AG10803 (cell line): Measurements from ENCODE around the gene BAD.
A peak's percentile ranks its signal among the peaks of the same experiment; 100 is the strongest.

Source experiments
- DNase-seq: peaks from one replicate; pipeline ENCODE4 v3.0.0; 2010; ENCODE audit warnings: low read depth
- H3K4me3 ChIP-seq: 2 replicates; pipeline ENCODE4 v1.5.1; 2011; ENCODE audit warnings: mild to moderate bottlenecking, low read length, control low read depth
- TF ChIP-seq, protein P1 (sequence below): conservative IDR thresholded peaks from 2 replicates; pipeline ENCODE4 v1.5.1; 2011; ENCODE audit warnings: mild to moderate bottlenecking, low read length, control low read depth, inconsistent platforms

Gene BAD

DNA sequence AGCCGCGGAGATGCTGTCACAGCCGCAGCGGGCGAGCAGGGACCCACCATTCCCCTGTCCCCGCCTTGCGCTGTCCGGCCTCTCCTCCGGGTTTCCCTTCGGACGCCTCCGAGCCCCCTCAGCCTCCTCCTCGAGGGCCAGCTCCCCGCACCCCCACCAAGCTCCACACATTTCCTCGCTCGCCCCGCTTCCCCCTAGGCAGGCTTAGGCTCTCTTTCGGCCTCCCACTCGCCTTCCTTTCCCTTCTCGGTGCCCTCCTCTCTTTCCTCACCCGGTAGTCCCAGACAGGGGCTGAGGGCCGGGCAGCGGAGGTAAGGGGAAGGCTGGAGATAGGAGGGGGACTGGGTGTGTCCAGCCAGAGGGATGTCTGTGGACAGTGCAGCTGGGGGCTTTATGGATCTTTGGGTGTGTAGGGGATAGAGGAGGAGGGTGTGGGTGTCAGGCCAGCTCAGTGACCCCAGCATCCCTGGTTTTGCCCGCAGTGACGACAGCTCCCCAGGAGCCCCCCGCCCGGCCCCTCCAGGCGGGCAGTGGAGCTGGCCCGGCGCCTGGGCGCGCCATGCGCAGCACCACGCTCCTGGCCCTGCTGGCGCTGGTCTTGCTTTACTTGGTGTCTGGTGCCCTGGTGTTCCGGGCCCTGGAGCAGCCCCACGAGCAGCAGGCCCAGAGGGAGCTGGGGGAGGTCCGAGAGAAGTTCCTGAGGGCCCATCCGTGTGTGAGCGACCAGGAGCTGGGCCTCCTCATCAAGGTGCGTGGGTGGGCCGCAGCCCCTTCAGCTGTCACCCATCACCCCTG, 8.2 kb upstream of the BAD start:
- H3K4me3 ChIP-seq = peak overlapping the region; percentile 15
- TF ChIP-seq, protein P1, sequence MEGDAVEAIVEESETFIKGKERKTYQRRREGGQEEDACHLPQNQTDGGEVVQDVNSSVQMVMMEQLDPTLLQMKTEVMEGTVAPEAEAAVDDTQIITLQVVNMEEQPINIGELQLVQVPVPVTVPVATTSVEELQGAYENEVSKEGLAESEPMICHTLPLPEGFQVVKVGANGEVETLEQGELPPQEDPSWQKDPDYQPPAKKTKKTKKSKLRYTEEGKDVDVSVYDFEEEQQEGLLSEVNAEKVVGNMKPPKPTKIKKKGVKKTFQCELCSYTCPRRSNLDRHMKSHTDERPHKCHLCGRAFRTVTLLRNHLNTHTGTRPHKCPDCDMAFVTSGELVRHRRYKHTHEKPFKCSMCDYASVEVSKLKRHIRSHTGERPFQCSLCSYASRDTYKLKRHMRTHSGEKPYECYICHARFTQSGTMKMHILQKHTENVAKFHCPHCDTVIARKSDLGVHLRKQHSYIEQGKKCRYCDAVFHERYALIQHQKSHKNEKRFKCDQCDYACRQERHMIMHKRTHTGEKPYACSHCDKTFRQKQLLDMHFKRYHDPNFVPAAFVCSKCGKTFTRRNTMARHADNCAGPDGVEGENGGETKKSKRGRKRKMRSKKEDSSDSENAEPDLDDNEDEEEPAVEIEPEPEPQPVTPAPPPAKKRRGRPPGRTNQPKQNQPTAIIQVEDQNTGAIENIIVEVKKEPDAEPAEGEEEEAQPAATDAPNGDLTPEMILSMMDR = no peak
- DNase-seq = no peak

DNA sequence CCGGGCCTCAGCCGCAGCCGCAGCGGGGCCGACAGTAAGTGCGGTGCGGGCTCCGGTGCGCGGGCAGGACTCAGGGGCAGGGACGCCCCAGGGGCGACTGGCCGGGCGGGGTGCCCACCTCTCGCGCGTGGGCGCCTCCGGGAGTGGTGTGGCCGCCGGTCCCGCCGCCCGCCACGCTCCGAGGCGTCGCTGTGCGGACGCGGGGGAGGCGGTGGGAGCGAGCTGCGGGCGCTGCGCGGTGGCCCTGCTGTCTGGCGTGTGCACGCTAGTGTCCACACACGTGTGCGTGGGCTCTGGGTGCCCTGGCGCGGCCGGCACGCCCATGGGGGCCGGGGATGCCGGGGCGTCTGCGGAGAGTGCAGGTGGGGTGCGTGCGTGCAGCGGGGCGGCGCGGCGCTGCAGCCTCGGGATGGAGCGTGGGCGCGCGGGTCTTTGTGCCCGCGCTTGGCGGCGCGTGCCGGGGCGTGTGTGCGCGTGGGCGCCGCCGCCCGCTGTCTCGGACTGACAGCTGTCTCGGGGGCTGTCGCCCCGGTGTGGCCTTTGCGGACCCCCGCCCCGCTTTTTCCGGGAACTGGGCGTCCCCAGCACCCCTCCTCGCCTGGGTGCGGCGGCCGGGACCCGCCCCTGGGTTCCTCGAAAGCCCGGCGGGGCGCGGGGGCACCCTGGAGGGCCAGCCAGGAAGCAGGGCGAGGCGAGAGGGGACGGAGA, 7.4 kb upstream of the BAD start:
- TF ChIP-seq, protein P1 = no peak
- DNase-seq = no peak
- H3K4me3 ChIP-seq = peak overlapping the region; percentile 15

DNA sequence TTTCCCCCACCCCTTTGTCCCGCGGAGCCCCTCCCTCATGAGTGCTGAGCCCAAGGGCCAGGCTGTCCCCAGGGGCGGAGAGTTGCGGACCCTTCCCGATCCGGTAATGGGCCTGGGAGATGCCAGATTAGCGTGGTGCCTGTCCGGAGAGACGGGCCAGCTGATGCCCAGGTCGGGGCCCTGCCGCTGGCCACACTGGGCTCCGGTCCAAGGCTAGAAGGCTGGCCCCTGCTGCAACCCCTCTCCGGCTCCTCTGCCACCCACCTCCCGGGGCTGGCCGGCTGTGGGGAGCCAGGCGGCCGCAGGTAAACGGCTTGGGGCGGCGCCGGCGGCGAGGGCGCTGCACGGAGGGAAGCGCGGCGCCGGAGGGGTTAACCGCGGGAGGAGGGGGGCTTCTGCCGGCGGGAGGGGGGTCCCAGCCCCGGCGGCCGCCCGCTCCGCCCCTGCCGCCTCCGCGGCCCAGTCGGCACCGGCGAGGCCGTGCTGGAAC, 6.8 kb upstream of the BAD start, which contains the start of gene KCNK4:
TSS of gene KCNK4 (plus strand) at position 41 of the 490 bp plus-strand sequence. CDS start 1,717 bp downstream, outside the sequence.
- H3K4me3 ChIP-seq = no peak within 1 kb of the TSS
- no peak for DNase-seq
- TF ChIP-seq, protein P1 = no peak

DNA sequence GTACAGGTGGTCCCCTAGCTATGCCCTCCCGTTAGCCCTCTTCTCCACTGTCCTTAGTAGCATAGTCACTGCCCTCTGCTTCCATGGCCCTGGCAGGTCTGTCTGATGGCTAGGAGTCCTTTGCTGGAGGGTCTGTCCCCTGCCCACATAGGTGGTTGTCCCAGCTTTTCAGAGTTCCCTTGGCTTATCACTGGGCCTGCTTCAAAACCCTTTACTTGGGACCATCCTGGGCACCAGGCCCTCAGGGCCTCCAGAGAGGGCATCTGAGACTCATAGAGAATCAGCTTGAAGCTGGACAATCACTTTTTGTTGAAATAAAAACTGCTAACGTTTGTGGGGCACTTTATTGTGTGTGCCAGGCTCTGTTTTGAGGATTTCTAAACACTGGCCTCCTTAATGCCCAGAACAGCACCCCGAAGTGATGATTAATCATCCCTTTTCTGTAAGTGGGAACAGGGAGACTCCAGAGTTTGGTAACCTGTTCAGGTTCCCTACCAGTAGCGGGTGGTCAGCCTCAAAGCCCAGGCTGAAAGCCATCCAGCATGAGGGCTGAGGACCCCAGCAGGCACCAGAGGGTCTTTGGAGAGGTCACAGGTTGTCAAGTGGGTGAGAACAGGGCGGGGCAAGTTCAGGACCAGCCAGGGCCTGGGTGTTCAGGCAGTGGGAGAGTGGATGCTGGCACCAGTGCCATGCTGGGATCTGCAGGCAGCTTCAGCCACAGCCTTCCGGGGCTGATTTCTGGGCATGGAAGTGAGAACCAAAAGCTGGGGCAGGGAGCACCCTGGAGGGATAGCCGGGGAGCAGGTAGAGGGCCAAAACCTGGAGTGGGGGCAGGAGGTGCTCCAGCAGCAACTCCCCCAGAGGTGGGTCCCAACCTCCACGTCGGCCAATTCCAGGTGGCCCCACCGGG, 6.1 kb upstream of the BAD start:
- H3K4me3 ChIP-seq = no peak overlapping the region
- DNase-seq = no peak
- TF ChIP-seq, protein P1 = no peak

DNA sequence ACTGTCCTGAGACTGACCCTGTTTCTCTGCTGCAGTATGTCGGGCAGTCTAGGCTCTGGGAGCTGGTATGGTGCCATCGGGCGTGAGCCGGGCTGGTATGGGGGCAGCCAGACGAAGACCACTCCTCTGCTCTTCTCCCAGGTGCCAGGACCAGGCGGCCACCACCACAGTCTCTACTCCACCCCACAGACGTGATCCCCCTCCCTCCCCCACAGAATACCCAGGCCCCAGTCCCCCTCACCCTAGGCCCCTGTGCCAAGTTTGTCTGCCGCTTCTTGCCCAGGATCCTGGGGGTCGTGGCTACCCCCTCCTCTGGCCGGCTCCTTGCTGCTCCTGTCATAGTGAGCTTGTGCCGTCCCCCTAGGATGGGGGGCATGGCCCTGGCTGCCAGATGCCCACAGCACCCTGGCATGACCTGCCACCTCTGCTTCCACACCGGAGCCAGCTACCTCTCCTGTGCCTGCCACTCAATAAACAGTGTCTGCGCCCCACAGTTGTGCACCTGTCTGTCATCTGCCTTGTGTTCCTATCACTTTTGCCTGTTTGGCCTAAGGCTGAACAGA, 4.6 kb upstream of the BAD start:
- no peak overlapping the region for H3K4me3 ChIP-seq
- no peak for DNase-seq
- TF ChIP-seq, protein P1 = no peak

DNA sequence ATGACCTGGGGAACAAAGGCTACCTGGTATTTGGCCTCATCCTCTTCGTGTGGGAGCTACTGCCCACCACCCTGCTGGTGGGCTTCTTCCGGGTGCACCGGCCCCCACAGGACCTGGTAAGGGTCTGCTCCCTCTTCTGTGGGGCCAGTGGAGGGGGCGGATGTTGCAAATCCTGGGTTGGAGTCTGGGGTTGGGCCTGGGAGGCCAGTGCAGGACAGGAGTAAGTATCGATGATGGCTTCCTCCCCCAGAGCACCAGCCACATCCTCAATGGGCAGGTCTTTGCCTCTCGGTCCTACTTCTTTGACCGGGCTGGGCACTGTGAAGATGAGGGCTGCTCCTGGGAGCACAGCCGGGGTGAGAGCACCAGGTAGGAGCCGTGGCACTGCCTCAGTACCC, 3.9 kb upstream of the BAD start:
- DNase-seq = no peak
- H3K4me3 ChIP-seq = no peak overlapping the region
- TF ChIP-seq, protein P1 = no peak
